HL-60 (cell line): ENCODE data around the gene TRAPPC14.

ENCODE experiments used
- DNase-seq, 2 experiments: peaks; one replicate each; pipeline ENCODE4 v3.0.0-alpha.2; 2010 to 2020; ENCODE audit warnings: low read depth in 1 of 2, low spot score in 1 of 2
- H3K27ac ChIP-seq: fragments of 250-450 bp; sonication (Bioruptor Pico); replicated peaks from 2 replicates; pipeline ENCODE4 v1.5.1; 2020; ENCODE audit warnings: mild to moderate bottlenecking, moderate library complexity
- H3K27me3 ChIP-seq: fragments of 250-450 bp; sonication (Bioruptor Pico); 2 replicates; pipeline ENCODE4 v1.5.1; 2021; ENCODE audit warnings: mild to moderate bottlenecking, moderate library complexity; ENCODE audit not compliant: insufficient read depth, poor library complexity, severe bottlenecking
- H3K4me3 ChIP-seq: replicated peaks from 2 replicates; pipeline ENCODE4 v1.5.1; 2011; ENCODE audit warnings: mild to moderate bottlenecking, control low read depth, low read length; ENCODE audit not compliant: insufficient read depth
- CTCF ChIP-seq: IDR thresholded peaks from one replicate; pipeline ENCODE4 v1.5.1; 2011; ENCODE audit warnings: low read length, control low read depth, inconsistent platforms; ENCODE audit not compliant: insufficient read depth
- GABPA ChIP-seq: IDR thresholded peaks from 2 replicates; pipeline ENCODE4 v1.6.1; 2012; ENCODE audit warnings: low read depth
- POLR2AphosphoS5 ChIP-seq: IDR thresholded peaks from 2 replicates; pipeline ENCODE4 v1.6.1; 2012; ENCODE audit warnings: low read depth
- SPI1 ChIP-seq: IDR thresholded peaks from 2 replicates; pipeline ENCODE4 v1.6.1; 2012; ENCODE audit warnings: low read depth, mild to moderate bottlenecking, borderline replicate concordance
- TF ChIP-seq, protein P1 (sequence below): IDR thresholded peaks from 2 replicates; pipeline ENCODE4 v1.6.1; 2012; ENCODE audit warnings: low read depth; ENCODE audit not compliant: insufficient replicate concordance

Gene TRAPPC14

DNA sequence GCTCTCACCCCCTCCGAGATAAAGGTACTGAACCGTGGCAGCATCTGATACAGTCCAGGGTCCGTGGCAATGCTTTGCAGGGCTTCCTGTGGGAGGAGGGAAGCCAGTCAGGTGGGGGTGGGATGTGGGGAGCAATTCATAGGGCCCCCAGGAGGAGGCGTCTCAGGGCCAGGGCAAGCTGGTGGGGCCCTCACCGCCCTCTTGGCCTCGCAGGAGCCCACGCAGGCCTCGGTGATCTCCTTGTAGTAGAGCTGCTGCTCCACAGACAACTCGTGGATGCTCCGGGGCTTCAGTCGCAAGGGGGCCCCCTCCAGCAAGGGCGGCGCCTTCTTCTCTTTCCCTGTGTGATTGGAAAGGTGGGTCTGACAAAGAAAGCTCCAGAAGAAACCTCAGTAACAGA, 46.6 kb downstream of the TRAPPC14 start:
- no peak for DNase-seq
- Histone ChIP-seq H3K4me3 (no peak overlapping the region), H3K27ac (no peak overlapping the region), H3K27me3 (no peaks in the 10 kb centered on the region)
- TF ChIP-seq CTCF (no peak), GABPA (no peak), POLR2AphosphoS5 (no peak), SPI1 (no peak)
- TF ChIP-seq, protein P1, sequence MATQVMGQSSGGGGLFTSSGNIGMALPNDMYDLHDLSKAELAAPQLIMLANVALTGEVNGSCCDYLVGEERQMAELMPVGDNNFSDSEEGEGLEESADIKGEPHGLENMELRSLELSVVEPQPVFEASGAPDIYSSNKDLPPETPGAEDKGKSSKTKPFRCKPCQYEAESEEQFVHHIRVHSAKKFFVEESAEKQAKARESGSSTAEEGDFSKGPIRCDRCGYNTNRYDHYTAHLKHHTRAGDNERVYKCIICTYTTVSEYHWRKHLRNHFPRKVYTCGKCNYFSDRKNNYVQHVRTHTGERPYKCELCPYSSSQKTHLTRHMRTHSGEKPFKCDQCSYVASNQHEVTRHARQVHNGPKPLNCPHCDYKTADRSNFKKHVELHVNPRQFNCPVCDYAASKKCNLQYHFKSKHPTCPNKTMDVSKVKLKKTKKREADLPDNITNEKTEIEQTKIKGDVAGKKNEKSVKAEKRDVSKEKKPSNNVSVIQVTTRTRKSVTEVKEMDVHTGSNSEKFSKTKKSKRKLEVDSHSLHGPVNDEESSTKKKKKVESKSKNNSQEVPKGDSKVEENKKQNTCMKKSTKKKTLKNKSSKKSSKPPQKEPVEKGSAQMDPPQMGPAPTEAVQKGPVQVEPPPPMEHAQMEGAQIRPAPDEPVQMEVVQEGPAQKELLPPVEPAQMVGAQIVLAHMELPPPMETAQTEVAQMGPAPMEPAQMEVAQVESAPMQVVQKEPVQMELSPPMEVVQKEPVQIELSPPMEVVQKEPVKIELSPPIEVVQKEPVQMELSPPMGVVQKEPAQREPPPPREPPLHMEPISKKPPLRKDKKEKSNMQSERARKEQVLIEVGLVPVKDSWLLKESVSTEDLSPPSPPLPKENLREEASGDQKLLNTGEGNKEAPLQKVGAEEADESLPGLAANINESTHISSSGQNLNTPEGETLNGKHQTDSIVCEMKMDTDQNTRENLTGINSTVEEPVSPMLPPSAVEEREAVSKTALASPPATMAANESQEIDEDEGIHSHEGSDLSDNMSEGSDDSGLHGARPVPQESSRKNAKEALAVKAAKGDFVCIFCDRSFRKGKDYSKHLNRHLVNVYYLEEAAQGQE, result no peak

- H3K27me3 ChIP-seq, result no peaks in the 10 kb centered on the region
- DNase-seq, result no peak
- H3K4me3 ChIP-seq, result no peak overlapping the region
- no peak overlapping the region for H3K27ac ChIP-seq
- TF ChIP-seq, protein P1, result no peak
- TF ChIP-seq POLR2AphosphoS5 (no peak), GABPA (no peak), SPI1 (no peak), CTCF (no peak)
Observed at GRCh38 chr7:100111156-100111555, 47.4 kb downstream of the TRAPPC14 start.

DNA sequence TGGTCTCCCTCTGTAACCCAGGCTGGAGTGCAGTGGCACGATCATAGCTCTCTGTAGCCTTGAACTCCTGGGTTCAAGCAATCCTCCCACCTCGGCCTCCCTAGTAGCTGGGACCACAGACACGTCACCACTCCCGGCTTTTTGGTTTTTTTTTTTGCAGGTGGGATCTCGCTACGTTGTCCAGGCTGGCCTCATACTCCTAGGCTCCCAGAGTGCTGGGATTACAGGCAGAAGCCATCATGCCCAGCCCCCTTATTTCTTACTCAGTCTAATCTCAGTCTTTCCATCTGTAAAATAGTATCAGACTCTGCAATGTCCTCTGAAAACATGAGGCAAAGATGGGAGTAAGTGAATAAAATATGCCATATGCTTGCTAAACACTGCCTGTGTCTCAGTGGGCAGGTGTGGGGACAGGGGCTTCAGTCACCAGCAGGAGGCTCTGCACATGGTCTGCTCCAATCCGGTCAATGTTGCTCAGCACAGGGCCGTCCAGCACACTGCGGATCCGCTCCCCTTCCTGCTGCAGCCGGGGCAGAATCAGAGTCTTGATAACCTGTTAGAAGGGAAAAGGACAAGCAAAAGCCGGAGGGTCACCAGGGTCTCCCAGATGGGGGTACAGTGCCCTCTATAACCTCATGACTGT, 48.9 kb downstream of the TRAPPC14 start:
- no peak for DNase-seq
- Histone ChIP-seq H3K27ac (no peak overlapping the region), H3K4me3 (no peak overlapping the region), H3K27me3 (no peaks in the 10 kb centered on the region)
- TF ChIP-seq GABPA (no peak), CTCF (no peak), POLR2AphosphoS5 (no peak), SPI1 (no peak)
- TF ChIP-seq, protein P1, result no peak
